Raji (cell line): ENCODE data around the gene CFAP206.

ENCODE experiments used
- POLR2A ChIP-seq: IDR thresholded peaks from 2 replicates; pipeline ENCODE4 v1.6.1; 2011; ENCODE audit warnings: low read depth, low read length, control low read depth; ENCODE audit not compliant: insufficient read depth

The CFAP206 gene

DNA sequence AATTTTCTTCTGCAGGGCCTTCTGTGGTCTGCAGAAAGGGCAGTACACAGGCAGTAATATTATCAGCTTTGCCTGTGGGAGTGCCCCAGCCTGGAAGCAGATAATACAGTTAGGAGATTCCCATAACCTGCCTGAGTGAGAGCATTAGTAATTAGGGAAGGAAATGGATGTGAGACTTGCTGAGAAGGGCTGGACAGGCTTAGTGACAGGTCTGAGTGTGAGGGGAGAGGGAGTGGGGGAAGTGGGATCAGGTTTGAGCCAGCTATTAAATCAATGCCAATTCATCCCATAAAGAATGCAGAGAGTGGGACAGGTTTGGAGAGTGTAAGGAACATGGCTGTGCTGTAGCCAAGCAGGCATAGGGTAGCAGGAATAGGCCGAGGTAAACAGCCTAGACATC is 10.1 kb upstream of the CFAP206 start:
- no peak for TF ChIP-seq POLR2A

DNA sequence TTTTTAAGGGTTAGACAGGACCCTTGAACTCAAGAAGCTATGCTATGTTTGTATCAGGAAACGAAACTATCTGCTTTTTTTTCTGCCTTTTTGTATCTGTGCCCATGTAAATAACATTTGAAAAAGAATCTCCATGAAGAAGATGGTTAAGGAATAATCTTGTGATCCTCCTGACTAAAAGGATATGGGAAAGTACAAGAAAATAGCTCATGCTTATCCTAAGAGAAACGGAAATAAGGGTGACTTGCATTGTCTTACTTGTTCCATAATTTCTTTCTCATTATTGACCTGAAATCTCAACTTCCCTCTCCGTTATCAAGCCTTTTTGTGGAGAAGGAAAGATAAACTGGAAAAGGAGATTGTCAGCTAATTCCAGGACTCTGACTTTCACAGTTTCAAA is 5.9 kb upstream of the CFAP206 start:
- no peak for TF ChIP-seq POLR2A

DNA sequence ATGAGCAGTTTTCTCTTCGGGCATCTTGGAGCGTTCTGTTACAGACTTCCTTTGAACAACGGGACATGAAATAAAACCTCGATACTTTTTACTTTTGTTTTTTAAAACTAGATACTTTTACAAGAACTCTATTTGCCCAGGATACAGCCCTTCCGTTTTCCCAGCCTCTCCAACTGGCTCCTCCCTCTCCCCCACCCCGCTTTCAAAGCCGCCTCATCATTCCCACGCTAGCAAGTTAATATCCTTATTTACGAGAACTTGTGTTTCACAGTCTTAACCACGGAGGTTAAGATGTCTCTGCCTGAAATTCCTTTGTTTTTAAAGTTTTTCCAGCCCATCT is 241 bp upstream of the CFAP206 start:
- TF ChIP-seq POLR2A, result no peak

DNA sequence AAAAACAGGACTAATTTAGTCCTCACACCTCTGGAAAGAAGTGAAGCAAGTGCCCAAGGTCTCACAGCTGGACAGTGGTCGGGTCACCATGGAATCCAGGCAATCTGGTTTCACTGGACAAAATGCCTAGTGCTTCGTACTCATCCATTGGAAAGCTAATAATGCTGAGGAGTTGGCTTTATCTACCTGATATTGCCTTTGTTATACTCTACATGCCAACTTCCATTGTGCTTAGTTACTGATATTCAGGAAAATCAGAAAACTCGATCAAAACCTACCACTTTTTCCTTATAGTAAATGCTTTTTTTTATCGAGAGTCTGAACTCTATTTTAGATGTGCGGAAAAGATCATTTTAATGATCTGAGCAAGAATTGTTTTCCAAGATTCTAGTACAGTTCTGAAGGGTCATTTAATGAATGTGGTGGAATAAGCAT is 966 bp downstream of the CFAP206 start:
- TF ChIP-seq POLR2A, result no peak

GRCh38 chr6:87419266-87419665 is 11.5 kb downstream of the CFAP206 start:
- no peak for TF ChIP-seq POLR2A

GRCh38 chr6:87420360-87420759 is 12.6 kb downstream of the CFAP206 start:
- no peak for TF ChIP-seq POLR2A

DNA sequence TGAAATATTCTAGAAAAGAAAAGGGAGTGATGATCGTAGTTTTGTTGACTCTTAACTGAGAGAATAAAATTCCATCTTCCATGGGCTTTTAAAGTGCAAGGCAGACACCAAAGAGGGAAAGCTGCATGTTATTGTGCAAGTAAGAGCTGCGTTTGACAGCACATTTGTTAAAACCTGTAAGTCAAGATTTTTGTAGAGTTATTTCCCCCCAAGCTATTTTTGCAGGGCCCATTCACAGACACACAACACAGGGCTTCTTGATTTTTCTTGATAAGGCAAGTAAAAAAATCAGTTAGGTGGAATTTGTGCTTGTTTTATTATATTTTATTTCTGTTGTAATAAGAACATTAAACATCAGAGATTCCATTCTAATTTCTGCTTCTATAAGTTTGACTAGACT is 13.8 kb downstream of the CFAP206 start:
- TF ChIP-seq POLR2A, result no peak

DNA sequence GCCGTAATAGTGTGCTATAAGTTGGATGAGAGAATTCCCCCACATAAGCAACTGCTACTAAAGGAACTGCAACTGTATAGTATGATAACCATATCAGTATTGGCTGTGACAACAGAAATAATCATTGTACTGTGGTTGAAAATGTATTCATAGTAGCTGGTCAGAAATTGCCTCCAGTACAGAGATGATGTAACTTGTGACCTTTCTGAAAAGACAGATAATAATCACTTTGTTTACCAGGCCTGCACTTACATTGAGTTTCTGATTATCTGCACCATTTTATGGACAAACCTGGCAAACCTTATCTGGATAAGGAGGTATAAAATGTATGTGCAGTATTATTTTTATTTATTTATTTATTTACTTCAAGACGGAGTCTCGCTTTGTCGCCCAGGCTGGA is 19.0 kb downstream of the CFAP206 start:
- no peak for TF ChIP-seq POLR2A

DNA sequence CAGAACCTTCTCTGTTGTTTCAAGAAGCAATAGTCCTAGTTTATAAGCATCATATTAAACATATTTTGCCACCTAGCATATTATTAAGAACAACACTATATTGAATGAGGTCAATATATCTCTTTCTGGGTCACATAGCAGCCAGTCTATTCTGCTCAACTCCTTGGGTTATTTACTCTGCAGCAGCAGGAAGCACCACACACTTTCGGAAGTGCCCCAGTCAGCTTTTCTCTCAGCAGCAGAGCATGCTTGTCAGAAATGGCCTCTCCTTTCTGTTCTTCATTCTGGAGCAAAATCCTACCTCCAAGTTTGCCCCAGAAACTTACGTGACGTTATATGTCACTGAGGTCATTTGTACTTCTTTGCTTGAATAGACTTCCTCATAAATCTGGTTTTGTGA is 22.7 kb downstream of the CFAP206 start:
- TF ChIP-seq POLR2A, result no peak

DNA sequence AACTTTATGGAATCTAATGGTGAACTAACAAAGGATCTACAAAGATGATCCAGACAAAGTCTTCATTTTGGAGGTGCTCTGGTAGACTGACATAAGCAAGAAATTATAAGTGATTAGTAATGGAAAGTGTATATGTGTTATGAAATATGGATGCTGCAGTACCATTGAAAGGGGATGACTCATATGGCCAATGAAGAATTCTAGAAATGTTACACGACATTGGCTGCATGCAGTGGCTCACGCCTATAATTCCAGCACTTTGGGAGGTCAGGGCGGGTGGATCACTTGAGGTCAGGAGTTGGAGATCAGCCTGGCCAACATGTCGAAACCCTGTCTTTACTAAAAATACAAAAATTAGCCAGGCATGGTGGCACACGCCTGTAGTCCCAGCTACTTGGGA is 23.5 kb downstream of the CFAP206 start:
- no peak for TF ChIP-seq POLR2A

GRCh38 chr6:87436435-87436834 is 28.7 kb downstream of the CFAP206 start:
- no peak for TF ChIP-seq POLR2A

GRCh38 chr6:87441711-87442110 is 33.9 kb downstream of the CFAP206 start:
- no peak for TF ChIP-seq POLR2A

DNA sequence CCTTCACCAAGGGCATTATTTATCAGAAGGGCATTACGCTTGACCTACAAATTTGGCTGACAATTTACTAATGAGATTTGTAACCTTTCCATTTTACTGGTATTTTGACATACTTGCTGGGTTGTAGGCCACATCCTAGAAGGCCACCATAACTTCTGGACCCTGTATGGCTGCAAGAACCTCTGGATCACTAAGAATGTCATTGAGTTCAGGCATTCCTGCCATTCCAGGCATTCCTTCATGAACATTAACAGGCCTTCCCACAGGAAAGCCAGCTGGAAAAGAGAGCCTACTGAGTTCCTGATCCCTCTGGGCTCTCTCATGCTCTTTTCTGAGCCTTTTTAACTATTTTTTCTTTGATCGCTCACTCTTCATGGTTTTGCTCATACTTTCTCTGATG is 36.6 kb downstream of the CFAP206 start:
- no peak for TF ChIP-seq POLR2A

- TF ChIP-seq POLR2A, result no peak
Observed at GRCh38 chr6:87465051-87465450, 57.3 kb downstream of the CFAP206 start.

GRCh38 chr6:87472525-87473418 is 65.0 kb downstream of the CFAP206 start, which contains the start of gene SLC35A1:
SLC35A1 (plus strand) TSS chr6:87472974; CDS start chr6:87473004, 30 bp downstream.
- peak; percentile 79 for TF ChIP-seq POLR2A

DNA sequence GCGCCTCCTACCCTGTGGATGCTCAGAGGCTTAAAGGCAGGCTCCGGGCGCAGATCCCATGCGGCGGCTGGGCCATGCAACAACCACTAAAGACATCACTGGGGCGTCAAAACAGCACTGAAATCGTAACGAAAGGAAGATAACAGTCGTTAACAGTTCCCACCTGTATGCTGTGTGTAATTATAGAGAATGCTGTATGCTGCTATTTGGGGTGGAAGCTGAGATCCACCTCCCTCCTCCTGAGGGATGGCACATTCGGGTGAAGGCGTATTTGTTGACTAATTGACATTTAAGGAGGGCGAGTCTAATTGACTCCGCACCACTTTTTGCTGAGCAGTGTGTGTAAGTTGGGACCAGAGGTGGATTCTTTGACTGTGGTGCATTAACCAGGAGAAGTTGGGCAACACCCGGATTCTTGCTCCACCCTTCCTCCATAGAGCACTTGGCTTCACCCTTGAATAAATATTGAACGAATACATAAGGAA is 65.7 kb downstream of the CFAP206 start:
- TF ChIP-seq POLR2A, result no peak

- no peak for TF ChIP-seq POLR2A
Observed at GRCh38 chr6:87481931-87482330, 74.2 kb downstream of the CFAP206 start.
